Measurements from ENCODE around the gene SENP2. TPM values are rescaled to one million over a fixed set of nuclear protein-coding genes. Genes with fewer than 3 reads are reported as not detected.
"Not testable (repeated sequence)": the region's sequence is repeated elsewhere in the genome, so short reads cannot be mapped to it uniquely, and the experiment has no call there.

The SENP2 gene
- total RNA-seq, 1 donor from 2014 or later = 36.7 TPM

DNA sequence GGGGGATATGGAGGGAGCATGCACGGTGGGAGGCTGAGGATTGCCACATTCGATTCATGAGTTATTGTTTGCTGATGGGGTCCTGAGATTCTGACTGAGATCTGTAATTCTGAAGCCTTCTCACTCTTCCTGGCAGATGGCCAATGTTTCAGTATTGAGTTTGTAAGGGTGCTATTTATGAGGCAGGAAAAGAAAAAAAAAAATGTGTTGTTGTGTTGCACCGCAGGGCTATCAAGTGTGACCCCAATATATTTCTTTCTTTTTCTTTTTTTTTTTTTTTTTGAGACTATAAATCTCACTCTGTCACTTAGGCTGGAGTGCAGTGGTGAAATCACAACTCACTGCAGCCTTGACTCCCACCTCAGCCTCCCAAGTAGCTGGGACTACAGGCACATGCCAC is 3.2 kb upstream of the SENP2 start:
- DNase-seq (ENCODE audit: low spot score) = no peak
- intact Hi-C loops (cut with DNase I) = loop anchor here (10.0 kb wide), 1 partner anchor 218 kb away; the partner anchor contains the start of gene MAP3K13

DNA sequence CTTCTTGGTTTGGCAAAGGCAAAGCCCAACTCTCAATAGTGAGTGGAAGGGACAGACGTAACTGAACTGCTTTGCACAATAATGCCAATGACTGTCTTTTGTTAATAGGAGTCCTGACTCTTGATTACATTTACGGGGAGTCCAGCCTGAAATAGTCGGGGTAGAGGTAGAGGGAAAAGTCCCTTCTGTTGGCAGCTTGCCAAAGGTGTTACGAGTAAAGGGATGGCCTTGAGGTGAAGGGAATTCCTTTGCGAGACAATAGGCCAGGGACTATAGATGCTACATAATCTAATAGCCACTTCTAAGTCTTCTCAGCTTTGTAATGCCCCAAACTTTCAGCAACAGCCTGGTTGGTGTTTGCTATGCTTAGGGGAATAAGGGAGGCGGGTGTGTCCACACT is 2.2 kb upstream of the SENP2 start:
- intact Hi-C loops (cut with DNase I) = loop anchor here (10.0 kb wide), 1 partner anchor 219 kb away; the partner anchor contains the start of gene MAP3K13
- no peak for DNase-seq (ENCODE audit: low spot score)

DNA sequence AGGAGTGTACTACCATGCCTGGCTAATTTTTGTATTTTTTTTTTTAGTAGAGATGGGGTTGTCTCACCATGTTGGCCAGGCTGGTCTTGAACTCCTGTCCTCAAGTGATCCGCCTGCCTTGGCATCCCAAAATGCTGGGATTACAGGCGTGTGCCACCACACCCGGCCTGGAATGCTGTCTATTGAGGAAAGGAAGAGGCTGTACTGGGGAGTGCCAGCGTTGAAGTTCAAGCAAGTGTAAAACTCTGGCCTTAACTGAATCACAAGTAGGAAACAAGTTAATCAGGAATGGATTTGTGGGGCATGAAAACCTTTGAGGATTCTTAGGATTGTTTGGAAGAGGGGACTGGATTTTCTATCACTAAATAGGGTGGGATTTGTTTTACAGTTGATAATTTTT is 1.4 kb upstream of the SENP2 start:
- DNase-seq (ENCODE audit: low spot score) = no peak
- intact Hi-C loops (cut with DNase I) = loop anchor here (10.0 kb wide), 1 partner anchor 220 kb away; the partner anchor contains the start of gene MAP3K13

DNA sequence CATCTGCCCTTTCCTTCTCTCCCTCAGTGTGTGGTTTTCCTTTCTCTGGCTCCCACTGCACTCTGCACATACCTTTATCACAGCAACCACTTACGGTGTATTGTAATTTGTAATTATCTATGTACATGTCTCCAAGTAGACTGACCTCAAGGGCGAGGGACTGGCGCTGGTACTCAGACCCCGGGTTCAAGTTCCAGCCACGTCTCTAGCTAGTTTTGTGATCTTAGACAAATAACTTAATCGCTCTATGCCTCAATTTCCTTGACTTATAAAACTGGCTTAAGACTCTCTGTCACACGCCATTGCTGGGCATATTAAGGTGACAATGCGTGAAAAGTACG is 607 bp upstream of the SENP2 start:
- intact Hi-C loops (cut with DNase I) = loop anchor here (10.0 kb wide), 1 partner anchor 221 kb away; the partner anchor contains the start of gene MAP3K13
- DNase-seq (ENCODE audit: low spot score) = no peak

DNA sequence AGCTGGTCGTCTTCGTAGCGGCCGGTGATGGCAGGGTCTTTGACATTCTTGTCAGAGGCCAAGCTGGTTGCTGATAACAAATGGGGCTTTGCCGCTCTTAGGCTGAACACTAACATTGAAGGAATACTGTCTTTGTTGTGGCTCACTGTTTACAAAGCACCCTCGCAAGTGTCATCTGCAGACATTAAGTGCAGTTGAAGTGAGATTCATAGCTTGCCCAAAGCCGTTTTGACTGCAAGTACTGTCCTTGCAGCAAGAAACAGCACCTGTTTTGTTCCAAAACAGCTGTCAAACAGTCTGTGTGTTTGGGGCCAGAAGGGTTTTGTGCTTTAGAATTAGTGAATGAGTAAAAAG is 568 bp downstream of the SENP2 start:
- intact Hi-C loops (cut with DNase I) = loop anchor here (2.0 to 10.0 kb wide), 2 partner anchors 88 to 222 kb away; partner anchors contain the start of genes MAP3K13 and TMEM41A

DNA sequence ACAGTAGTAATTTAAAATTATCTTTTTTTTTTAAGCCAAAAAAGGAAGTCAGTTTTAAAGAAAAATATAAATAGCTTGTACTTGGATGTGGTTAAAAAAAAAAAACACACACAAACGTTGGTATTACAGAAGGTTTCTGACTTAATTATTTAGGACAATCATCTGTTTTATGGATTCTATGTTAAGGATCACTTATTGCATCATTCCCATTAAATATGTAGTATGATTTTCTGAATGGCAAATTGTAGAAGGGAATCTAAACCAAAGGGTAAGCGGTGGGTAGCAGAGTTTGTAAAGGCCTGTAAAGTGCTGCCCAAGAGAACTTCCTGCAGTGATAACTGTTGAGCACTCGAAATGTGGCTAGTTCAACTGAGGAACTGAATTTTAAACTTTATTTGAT is 8.0 kb downstream of the SENP2 start:
- no peak for DNase-seq (ENCODE audit: low spot score)
- intact Hi-C loops (cut with DNase I) = no loop called here

More for the DNA sequence above, 568 bp downstream of the SENP2 start:
- DNase-seq (ENCODE audit: low spot score) = no peak

DNA sequence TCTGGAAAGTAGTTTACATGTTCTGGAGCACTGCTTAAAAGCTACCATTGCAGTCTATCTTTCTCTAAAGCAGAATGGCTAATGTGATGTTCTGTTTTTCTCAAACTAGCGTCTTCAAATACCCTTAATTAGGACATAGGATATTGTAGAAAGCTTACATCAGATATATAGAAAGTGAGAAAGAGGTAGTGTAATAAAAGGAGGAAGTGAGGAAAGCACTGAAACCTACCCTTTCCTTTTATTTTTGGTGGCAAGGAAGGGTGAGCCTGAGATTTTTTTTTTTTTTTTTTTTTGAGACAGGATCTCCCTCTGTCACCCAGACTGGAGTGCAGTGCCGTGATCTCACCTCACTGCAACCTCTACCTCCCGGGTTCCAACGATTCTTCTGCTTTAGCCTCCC is 9.4 kb downstream of the SENP2 start:
- no peak for DNase-seq (ENCODE audit: low spot score)
- intact Hi-C loops (cut with DNase I) = no loop called here

DNA sequence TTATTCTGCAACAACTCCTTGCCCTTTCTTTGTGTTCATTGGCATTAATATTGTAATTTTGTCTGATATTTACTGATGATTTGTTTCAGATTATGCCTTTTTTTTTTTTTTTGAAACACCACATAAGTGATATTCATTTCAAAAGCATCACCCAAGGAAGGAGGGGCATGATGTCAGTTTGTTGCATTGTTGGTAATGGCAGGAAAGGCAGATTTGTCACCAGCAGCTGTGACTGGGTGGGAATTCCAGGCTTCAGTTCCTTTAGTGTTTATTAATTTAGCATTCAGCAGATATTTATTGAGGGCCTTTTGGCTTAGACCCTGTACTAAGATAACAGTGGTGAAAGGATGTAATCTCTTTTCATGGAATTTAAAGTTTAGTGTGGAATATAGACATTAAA is 19.5 kb downstream of the SENP2 start:
- DNase-seq (ENCODE audit: low spot score) = no peak
- intact Hi-C loops (cut with DNase I) = no loop called here

DNA sequence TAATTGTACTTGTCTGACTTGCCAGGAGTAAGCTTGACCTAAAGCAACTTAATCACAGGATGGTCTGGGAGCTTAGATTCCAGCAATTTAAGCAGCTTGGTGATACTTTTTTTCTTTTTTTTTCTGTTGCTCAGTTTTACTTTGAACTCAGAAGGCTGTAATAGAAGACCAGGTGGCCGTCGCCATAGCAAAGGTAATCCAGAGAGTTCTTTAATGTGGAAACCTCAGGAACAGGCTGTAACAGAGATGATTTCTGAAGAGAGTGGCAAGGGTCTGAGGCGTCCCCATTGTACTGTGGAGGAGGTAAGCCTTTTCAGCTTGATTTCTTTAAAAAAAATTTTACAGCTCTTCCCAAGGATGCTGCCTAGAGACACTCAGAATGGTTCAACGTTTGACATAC is 20.1 kb downstream of the SENP2 start:
- DNase-seq (ENCODE audit: low spot score) = no peak
- intact Hi-C loops (cut with DNase I) = no loop called here

DNA sequence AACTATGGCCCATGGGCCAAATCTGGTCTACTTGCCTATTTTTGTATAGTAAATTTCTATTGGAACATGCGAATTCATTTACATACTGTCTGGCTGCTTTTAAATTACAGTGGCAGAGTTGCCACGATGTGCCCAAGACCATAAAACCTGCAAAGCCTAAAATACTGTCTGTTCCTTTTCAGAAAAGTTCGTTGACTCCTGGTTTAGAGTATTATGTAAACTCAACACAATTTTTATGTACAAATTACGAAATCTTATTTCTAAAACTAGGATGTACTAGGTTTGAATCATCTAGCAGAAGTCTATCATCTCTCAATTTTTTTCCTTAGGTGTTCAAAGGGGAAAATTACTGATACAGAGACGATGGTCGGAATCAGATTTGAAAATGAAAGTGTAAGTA is 26.9 kb downstream of the SENP2 start:
- intact Hi-C loops (cut with DNase I) = no loop called here
- no peak for DNase-seq (ENCODE audit: low spot score)

DNA sequence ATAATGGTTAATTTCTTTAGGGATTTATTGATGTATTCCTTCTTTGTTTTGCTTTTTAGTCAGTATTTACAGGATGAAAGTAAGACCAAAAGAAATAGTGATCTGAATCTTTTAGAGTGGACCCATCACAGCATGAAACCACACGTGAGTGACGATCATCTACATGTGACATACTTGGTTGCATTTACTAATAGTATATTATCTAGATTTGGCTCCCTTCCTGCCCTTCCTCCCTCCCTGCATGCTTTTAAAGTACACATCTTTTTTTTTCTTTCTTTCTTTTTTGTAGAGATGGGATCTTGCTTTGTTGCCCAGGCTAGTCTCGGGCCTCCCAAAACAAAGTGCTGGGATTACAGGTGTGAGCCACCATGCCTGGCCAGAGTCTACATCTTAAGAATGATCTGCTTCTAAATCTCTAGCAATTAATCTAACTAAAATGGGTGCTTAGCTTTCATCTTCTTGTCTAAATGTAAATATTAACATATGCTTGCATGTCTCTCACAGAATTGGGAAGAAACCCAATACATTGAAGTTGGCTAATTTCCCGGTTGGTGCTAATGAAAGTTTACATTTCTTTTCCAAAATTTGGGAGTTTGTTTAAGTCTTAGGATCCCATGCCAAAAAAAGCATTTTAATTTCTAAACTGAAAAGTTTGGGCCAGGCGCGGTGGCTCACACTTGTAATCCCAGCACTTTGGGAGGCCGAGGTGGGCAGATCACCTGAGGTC is 38.0 kb downstream of the SENP2 start:
- DNase-seq (ENCODE audit: low spot score) = no peak
- intact Hi-C loops (cut with DNase I) = no loop called here

DNA sequence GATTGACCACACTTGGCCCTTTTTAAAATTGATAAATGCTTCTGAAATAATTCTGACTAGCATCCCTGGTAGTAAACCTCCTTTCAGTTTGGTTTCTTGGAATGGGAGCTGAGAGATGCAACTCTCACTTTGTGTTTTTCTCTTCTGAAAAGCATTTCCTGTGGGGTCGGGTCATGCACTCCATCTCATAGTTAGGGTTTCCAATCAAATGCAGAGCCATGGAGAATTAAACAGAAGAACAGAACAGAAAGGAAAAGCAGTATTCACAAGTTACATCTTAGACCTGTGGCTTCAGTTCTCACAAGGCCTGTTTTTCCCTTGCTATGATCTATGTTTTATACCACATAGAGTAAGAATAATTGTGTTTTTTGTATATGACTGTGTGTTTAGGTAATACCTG is 39.7 kb downstream of the SENP2 start:
- no peak for DNase-seq (ENCODE audit: low spot score)
- intact Hi-C loops (cut with DNase I) = no loop called here

DNA sequence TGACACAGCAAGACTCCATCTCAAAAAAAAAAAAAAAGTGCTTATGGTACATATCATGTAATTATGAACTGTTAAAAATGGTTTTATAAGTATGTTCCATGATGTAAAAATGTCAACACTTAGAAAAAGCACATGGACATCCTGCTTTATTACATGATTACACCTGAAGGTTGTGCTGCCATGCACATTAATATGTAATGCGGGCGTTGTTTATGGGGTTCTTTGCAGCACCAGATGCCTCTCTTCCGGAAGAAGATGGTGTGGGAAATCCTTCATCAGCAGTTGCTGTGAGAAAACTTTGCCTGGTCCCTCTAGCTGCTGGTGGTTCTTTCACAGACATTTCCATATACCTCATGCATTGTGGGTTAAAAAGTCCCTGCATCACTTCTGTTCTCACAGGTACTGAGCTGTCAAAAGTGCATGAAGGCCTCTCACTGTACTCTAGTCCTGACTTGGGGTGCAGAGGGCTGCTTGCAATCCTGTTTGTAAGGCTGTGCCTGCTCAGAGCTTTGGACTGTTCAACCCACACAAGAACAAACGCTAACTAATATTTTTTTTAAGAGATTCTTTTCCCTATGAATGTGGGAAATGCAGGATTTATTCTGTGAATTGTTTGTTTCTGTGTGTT is 43.6 kb downstream of the SENP2 start:
- no peak for DNase-seq (ENCODE audit: low spot score)

DNA sequence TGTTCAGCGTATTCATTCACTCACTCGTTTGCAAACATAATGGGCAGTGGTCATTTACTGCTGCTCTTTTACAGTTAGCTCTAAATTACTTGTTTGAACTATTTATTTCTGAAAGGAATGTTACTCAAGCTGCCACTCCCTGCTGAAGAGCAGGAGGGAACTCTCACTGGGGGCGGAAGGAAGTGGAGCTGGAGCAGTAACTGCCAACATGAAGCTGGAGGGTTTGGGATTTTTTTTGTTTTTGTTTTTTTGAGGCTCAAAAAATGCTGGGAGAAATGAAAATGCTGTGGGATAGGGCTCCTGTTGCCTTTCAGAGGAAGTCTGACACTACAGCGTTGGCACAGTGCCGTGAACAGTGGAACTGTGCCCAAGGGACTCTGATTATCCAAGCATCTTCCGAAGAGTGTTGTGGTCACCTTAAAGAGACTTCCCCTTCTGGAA is 44.1 kb downstream of the SENP2 start:
- intact Hi-C loops (cut with DNase I) = no loop called here
- DNase-seq (ENCODE audit: low spot score) = no peak

More for the DNA sequence above, 43.6 kb downstream of the SENP2 start:
- intact Hi-C loops (cut with DNase I) = no loop called here

DNA sequence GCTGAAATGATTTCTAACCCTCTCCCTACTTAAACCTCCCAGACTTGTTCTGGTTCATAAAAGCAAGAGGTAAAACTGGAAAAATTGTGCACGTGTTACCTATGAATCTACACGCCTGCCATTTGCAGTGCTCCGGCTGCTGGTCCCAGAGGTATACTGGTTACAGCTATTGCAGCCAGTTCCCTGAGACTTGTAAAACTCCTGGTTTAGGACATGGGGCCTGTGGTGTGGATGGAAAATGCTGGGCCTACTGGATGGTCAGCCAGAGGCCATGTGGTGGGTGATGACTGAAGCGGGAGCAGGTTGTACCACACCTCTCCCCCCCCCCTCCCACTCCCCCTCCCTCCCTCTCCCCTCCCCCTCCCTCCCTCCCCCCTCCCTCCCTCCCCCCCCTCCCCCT is 45.0 kb downstream of the SENP2 start:
- intact Hi-C loops (cut with DNase I) = no loop called here
- no peak for DNase-seq (ENCODE audit: low spot score)

DNA sequence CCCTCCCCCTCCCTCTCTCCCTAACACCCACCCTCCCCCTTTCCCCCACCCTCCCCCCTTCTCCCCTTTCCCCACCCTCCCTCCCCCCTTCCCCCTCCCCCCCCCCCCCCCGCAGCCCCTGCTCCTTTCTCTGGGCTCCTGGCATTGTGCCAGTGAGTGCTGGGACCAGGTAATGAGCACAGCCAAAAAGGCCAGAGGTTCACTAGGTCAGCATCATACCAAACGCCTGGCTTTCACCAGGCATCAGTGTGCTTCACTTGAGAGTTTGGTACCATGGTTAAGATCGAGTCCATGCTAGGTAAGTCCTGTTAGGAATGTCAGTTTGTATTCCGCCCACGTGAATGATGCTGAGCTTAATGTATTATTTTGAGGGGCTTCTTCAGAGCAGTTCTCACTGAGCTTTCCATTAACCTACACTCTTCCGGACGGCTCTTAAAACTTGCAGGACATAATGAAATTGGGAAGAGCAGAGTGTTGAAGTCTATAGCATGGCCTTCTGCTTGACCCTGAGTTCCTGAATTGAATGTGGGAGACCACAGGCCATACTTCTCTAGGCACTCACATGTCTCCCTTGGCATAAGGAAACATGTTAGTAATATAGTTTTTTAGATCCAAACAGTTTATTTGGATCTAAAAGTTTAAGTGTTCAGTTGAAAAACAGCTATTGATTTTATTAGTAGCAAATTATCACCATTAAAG is 45.6 kb downstream of the SENP2 start:
- intact Hi-C loops (cut with DNase I) = no loop called here
- DNase-seq (ENCODE audit: low spot score) = no peak

DNA sequence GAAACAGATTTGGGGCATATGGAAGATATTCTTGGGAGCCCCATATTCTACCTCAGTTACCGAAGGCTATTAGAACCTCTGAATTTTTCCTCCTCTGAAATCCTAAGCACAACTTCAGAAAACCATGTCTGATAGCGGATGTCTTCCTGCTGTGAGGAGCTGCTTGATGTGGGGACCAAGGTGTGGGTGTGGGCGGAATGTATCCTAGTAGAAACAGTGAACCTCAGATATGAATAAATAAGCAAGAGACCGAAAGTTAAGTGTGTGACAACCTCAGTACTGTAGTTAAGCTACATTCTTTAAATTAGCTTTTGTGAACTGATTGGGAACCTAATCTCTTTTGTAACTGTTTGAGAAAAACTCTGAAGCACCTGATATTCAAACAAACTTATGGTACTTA is 46.9 kb downstream of the SENP2 start:
- intact Hi-C loops (cut with DNase I) = no loop called here
- DNase-seq (ENCODE audit: low spot score) = no peak

DNA sequence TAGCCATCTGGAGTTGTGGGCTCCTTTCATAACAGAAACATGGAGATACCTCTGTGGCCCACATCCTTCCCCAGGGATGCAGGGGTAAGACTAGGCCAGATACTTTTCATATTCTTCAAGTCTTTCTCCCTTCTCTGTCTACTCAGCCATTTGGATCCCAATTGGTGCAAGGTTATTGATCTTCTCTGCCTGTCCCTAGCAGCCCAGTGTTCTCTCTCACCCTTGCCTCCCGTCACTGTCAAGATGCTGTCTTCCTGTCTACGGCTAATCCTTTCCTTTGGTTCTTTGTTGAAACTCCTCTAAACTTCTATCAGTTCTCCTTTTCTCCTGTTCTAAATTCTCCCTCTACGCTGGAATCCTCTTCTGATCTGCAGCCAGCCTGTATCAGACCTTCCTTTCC is 51.3 kb downstream of the SENP2 start:
- DNase-seq (ENCODE audit: low spot score) = no peak
- intact Hi-C loops (cut with DNase I) = no loop called here

DNA sequence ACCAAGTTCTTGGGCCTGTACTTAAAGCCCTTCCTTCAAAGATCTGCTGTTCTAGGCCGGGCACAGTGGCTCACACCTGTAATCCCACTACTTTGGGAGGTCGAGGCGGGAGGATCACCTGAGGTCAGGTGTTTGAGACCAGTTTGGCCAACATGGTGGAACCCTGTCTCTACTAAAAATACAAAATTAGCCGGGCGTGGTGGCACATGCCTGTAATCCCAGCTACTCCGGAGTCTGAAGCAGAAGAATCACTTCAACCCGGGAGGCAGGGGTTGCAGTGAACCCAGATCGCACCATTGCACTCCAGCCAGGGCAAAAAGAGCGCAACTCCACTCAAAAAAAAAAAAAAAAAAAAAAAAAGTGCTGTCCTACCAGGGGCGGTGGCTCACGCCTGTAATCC is 52.6 kb downstream of the SENP2 start:
- intact Hi-C loops (cut with DNase I); DNase-seq (ENCODE audit: low spot score): not testable (repeated sequence)

DNA sequence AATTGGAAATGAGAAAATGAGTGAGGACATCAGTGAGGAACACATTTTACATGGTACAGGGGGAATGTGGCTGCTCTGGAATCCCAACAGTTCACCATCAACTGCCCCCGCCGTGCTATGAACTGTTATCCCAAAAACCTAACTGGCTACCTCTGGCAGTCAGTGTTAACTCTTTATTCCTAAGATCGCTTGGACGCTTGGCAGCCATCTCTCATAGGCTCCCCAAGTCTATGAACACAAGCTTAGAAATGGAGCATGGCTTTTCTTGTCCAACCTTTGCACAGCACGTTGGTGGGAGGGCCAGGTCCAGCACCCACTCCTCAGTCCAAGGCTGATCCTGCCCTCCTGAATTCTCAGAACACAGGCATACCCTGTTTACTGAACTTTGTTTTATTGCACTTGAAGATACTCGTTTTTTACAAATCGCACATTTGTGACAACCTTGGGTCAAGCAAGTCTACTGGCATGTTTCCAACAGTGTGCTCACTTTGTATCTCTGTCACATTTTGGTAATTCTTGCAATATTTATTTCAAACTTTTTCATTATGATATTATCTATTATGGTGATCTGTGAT is 53.6 kb downstream of the SENP2 start:
- peak; percentile 15 for DNase-seq (ENCODE audit: low spot score)
- intact Hi-C loops (cut with DNase I) = no loop called here
